KMS-11 (cell line): ENCODE data around the gene TCF12.

ENCODE experiments used
- H2AFZ ChIP-seq: fragments of 200-600 bp; sonication (generic); 2 replicates; pipeline ENCODE4 v1.6.1; 2016; ENCODE audit warnings: antibody characterized with exemption, mixed run types, low read depth
- H3K27ac ChIP-seq: fragments of 200-600 bp; sonication (generic); 2 replicates; pipeline ENCODE4 v1.6.1; 2016; ENCODE audit warnings: mild to moderate bottlenecking, mixed run types
- H3K27me3 ChIP-seq: fragments of 200-600 bp; sonication (generic); 2 replicates; pipeline ENCODE4 v1.6.1; 2017; ENCODE audit warnings: mild to moderate bottlenecking, low read depth, mixed run types, moderate library complexity; ENCODE audit not compliant: insufficient read depth
- H3K36me3 ChIP-seq: fragments of 200-600 bp; sonication (generic); 2 replicates; pipeline ENCODE4 v1.6.1; 2017; ENCODE audit warnings: mild to moderate bottlenecking, mixed run types; ENCODE audit not compliant: insufficient read depth
- H3K4me1 ChIP-seq: fragments of 200-600 bp; sonication (generic); 2 replicates; pipeline ENCODE4 v1.6.1; 2016; ENCODE audit warnings: mild to moderate bottlenecking, low read depth, mixed run types; ENCODE audit not compliant: poor library complexity, severe bottlenecking
- H3K4me2 ChIP-seq: fragments of 200-600 bp; sonication (generic); 2 replicates; pipeline ENCODE4 v1.7.0; 2016; ENCODE audit warnings: mild to moderate bottlenecking, mixed run types
- H3K4me3 ChIP-seq: fragments of 200-600 bp; sonication (generic); IDR thresholded peaks from 2 replicates; pipeline ENCODE4 v1.6.1; 2017; ENCODE audit warnings: low read depth, low read length, mixed read lengths; ENCODE audit not compliant: insufficient read depth
- H3K79me2 ChIP-seq: fragments of 200-600 bp; sonication (generic); 2 replicates; pipeline ENCODE4 v1.6.1; 2016; ENCODE audit warnings: low read depth, mixed run types; ENCODE audit not compliant: insufficient read depth
- H3K9ac ChIP-seq: fragments of 200-600 bp; sonication (generic); 2 replicates; pipeline ENCODE4 v1.6.1; 2016; ENCODE audit warnings: mild to moderate bottlenecking, mixed run types
- H4K20me1 ChIP-seq: fragments of 200-600 bp; sonication (generic); 2 replicates; pipeline ENCODE4 v1.6.1; 2016; ENCODE audit warnings: mild to moderate bottlenecking, mixed run types; ENCODE audit not compliant: insufficient read depth
- TF ChIP-seq, protein P1 (sequence below): fragments of 200-600 bp; sonication (generic); conservative IDR thresholded peaks from 2 replicates; pipeline ENCODE4 v1.6.1; 2017; ENCODE audit warnings: low read depth, mild to moderate bottlenecking, antibody characterized with exemption, low read length, moderate library complexity, mixed read lengths

The TCF12 gene

DNA sequence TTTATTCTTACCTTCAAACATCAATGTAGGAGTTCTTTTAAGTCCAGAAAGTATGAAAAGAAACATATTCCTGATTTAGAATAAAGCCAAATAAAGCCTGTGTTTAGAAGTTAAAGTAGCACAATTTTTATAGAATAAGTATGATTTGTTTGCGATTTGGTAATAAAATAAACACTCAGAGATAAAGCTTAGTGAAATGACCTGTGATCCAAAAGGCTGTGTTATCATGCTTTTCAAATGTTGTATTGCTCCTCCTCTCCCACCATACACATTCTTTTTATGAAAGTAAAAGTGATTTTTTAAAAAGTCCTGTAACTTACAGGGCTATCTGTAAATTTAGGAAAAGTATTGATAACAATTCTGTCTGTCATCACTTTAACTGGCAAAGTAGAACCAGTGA, 319.2 kb downstream of the TCF12 start:
- H3K9ac ChIP-seq = no peak overlapping the region
- H4K20me1 ChIP-seq = no peaks in the 10 kb centered on the region
- TF ChIP-seq, protein P1, sequence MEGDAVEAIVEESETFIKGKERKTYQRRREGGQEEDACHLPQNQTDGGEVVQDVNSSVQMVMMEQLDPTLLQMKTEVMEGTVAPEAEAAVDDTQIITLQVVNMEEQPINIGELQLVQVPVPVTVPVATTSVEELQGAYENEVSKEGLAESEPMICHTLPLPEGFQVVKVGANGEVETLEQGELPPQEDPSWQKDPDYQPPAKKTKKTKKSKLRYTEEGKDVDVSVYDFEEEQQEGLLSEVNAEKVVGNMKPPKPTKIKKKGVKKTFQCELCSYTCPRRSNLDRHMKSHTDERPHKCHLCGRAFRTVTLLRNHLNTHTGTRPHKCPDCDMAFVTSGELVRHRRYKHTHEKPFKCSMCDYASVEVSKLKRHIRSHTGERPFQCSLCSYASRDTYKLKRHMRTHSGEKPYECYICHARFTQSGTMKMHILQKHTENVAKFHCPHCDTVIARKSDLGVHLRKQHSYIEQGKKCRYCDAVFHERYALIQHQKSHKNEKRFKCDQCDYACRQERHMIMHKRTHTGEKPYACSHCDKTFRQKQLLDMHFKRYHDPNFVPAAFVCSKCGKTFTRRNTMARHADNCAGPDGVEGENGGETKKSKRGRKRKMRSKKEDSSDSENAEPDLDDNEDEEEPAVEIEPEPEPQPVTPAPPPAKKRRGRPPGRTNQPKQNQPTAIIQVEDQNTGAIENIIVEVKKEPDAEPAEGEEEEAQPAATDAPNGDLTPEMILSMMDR = no peak
- H3K27ac ChIP-seq = no peak overlapping the region
- H2AFZ ChIP-seq = no peak overlapping the region
- no peaks in the 10 kb centered on the region for H3K36me3 ChIP-seq
- no peaks in the 10 kb centered on the region for H3K27me3 ChIP-seq
- no peaks in the 10 kb centered on the region for H3K79me2 ChIP-seq
- H3K4me1 ChIP-seq = no peaks in the 10 kb centered on the region
- no peak overlapping the region for H3K4me3 ChIP-seq
- no peak overlapping the region for H3K4me2 ChIP-seq

DNA sequence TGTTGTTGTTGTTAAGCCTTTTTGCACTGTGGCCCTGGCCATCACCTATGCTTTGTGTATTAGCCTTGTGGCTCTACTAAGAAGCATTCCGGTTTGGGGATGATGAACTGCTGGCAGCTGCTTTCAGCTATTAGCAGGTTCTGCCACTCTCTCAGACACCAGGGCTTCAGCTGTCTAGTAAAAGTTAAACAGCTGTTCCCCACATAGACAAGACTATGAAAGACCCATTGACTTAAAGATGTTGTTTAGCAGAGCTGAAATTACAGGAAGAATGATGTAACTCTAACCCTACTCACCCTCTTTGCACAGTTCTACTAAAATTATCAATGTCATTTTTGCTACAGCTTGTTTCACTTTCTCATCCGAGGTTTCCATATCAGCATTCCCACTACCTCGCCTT, 326.7 kb downstream of the TCF12 start:
- H3K27me3 ChIP-seq = no peaks in the 10 kb centered on the region
- no peak overlapping the region for H3K27ac ChIP-seq
- H3K9ac ChIP-seq = no peak overlapping the region
- H3K79me2 ChIP-seq = no peaks in the 10 kb centered on the region
- H3K36me3 ChIP-seq = no peaks in the 10 kb centered on the region
- H2AFZ ChIP-seq = no peak overlapping the region
- no peaks in the 10 kb centered on the region for H3K4me1 ChIP-seq
- H3K4me2 ChIP-seq = no peak overlapping the region
- H3K4me3 ChIP-seq = no peak overlapping the region
- no peaks in the 10 kb centered on the region for H4K20me1 ChIP-seq
- TF ChIP-seq, protein P1 = no peak

DNA sequence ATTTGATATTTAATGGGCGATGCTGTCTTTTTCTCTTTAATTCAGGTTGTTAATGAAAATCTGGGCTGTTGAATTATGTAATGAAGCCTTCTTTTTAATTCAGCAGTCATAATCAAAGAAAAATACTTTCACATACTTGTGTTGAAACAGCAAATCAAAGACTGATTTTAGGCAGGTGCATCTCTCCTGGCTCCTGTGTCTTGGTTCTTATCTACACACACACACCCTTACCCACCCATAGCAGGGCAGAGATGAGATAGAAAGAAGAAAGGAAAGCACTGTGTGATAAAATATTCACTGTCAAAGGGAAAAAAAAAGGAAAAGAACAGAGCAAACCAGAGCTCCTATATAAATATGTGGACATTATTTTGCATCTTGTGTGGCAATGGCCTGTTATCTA, 327.3 kb downstream of the TCF12 start:
- TF ChIP-seq, protein P1 = no peak
- no peaks in the 10 kb centered on the region for H3K4me1 ChIP-seq
- no peaks in the 10 kb centered on the region for H3K36me3 ChIP-seq

DNA sequence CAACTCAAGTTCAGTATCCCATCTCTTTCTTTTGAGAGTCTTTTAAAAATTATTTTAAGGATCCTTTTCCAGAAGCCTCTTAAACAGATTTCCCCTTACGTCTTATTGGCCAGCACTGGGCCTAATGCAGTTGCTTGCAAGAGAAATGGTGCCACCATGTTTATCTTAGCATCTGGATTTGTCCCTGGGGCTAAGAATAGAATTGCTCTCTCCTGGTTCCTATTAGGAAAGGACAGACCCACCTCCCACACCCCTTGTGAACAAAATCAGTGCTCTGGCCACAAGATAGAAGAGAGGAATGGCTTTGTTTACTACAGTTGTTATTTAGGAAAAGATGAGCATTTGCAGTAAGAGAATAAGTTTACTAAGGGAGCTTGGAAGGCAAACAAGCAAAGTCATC, 329.6 kb downstream of the TCF12 start:
- Histone ChIP-seq H3K4me3 (no peak overlapping the region), H2AFZ (no peak overlapping the region), H3K4me2 (no peak overlapping the region), H3K27me3 (no peaks in the 10 kb centered on the region), H3K36me3 (no peaks in the 10 kb centered on the region), H3K27ac (no peak overlapping the region), H4K20me1 (no peaks in the 10 kb centered on the region), H3K4me1 (no peaks in the 10 kb centered on the region), H3K9ac (no peak overlapping the region), H3K79me2 (no peaks in the 10 kb centered on the region)
- TF ChIP-seq, protein P1 = no peak

More for the DNA sequence above, 327.3 kb downstream of the TCF12 start:
- Histone ChIP-seq H3K27ac (no peak overlapping the region), H3K9ac (no peak overlapping the region), H2AFZ (no peak overlapping the region), H3K27me3 (no peaks in the 10 kb centered on the region), H3K4me3 (no peak overlapping the region), H3K79me2 (no peaks in the 10 kb centered on the region), H4K20me1 (no peaks in the 10 kb centered on the region), H3K4me2 (no peak overlapping the region)
